ENCODE measurements around the gene C10orf71.

Gene C10orf71

GRCh38 chr10:49321021-49321420 lies 22.1 kb downstream of the C10orf71 start:
- DNase-seq = no peak

DNA sequence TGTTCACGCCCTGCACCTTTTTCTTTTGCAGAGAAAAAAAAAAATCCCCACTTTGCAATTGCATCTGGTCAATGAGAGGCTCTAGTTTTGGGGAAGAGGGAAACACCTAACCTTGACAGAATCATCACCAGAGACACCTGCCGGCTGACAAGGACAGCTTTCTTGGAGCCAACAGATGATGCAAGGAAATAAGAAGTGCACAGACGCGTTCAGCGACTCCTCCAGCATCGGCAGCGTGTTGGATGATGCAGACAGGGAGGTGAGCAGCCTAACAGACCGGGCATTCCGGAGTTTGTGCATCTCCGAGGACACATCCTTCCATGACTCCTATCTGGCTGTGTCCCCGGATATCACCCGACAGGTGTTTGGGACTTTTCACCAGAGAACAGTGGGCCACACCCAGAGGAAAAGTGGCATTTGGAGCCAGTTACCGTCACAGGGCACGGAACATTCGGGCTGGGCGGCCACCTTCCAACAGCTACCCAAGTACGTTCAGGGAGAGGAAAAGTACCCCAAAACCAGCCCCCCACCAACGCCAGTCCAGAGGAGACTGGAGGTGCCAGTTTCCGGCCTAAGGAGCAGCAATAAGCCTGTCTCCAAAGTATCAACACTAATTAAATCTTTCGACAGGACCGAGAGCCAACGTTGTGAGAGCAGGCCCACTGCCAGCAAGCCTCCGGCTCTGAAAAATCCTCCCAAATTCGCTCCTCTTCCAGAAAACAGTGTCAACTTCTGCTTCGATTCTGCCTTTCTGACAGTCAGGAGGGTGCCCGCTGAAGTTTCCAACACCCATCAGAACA lies 23.6 kb downstream of the C10orf71 start:
- no peak for DNase-seq

GRCh38 chr10:49323171-49323895 lies 24.4 kb downstream of the C10orf71 start:
- no peak for DNase-seq

GRCh38 chr10:49323896-49324270 lies 24.9 kb downstream of the C10orf71 start:
- no peak for DNase-seq

DNA sequence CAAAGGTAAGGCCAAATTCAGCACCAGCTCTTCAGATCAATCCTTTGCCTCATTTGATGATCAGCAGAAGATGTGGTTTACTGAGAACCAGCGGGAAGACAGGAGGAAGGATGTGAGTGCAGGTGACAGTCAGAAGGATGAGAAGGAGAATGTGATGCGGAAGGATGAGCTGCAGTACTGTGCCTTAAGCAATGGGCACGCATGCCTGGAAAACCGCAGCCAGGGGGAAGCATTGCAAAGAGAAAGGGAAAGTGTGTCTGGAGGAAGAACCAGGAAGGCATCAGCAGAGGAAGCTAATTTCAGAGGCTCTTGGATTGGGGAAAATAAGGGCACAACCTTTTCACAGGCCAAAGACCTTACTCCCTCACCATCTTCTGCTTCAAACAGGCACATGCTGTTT lies 25.7 kb downstream of the C10orf71 start:
- DNase-seq = no peak

DNA sequence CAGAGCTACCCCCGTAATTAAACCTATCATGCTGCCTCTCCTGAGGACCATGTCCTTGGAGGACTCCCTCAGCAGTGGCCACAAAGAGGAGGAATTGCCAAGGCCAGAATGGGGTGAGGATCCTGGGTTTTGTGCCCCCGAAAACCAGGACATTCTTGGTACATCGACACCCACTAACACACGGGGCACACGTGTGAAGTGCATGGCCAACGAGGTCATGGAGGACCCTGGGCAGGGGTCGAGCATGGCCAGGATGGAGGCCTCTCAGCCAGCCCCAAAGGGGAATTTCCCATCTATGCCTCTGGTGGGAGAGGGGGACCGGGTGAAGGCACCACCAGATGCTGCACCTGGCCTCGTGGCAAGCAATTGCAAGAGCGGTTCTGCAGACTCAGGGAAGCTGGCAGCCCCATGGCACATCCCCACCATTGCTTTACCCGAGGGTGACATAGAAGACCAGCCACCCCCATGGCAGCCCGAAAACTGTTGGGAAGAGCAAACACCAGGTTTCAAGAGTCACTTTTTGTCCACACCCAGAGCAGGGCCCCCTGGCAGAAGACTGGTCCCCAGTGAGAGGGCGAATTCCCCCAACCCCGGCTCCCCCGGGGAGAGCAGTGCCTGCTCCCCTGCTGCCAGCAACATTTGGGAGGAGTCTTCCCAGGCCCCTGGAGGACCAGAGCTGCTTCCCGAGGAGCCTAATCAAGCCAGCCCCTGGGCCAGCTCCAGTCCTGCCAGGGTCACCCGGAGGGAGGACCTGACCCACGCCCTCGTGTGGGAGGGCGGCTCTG lies 26.4 kb downstream of the C10orf71 start:
- DNase-seq = no peak

- no peak for DNase-seq
These were observed 27.2 kb downstream of the C10orf71 start for GRCh38 chr10:49325916-49326783.

DNA sequence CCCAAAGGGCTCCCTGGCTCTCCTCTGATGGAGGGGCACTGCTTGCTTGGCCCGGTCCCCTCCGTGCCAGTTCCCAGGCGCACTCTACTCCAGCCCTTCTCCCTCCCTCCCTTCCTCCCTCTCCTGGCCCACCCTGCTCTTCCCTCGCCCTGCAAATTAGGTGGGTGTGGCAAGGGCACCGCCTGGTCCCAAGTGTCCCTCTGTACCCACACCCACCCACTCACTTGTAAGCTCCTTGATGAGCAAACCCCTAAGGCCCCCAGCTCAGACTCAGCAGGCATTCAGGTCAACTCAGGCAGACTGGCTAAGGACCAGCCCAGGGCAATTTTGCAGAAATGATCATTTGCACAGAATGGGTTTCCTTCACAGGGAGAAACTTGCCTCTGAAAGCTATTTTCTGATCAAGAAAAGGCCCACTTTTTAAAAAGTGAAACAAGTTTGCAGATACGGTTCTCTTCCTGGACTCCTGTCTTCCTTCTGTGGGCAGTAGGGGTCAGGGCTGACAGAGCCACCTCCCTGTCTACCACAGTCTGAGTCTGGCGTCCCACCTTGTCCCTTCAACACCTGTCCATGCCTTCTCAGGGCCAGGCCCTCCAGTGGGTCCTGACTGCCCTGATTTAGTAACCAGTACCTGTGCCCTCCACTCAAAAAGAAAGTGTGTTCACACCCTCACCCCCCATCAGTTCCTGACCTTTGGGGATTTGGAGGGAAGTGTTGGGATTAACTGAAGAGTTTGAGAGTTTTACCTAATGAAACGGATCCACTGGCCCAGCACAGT lies 28.3 kb downstream of the C10orf71 start:
- DNase-seq = no peak

GRCh38 chr10:49328401-49329145 lies 29.6 kb downstream of the C10orf71 start:
- DNase-seq = no peak

DNA sequence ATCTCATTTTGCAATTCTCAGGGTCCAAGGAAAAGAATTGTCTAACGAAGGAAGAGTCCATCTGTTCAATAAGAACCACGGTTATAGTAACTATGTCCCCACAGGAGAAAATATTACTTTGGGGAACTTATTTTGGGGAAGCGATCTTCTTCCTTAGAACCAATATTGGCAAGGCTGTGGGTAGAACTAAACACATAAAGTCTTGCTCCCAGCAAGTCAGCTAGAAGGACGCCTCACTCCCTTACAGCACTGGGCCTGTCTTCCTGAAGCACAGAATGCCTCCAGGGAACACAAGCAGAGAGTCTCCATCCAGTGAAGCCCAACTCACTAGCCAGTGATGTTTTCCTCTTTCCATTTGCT lies 30.2 kb downstream of the C10orf71 start:
- no peak for DNase-seq

DNA sequence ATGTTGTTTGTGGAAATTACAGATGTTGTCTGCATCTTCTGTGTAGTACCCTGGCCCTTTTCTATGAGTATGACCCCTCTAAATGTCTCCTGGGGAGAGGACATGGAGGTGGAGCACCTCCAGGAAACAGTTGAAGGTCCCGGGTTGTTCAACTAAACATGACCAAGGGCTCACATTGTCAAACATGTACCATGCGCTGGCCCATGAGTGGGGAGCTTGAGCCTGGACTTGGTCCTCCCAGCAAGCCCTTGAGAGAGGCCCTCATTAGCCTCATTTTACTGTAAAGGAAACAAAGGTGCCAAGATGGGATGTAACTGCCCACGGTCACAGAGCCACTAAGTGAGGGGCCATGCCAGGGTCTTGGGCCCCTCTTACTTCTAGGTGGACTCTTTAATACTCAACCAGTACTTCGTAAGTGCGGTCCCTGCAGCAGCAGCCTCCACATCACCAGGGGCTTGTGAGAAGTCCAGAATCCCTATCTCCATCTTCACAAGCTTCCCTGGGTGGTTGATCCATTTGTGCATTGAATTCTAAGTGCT lies 31.2 kb downstream of the C10orf71 start:
- no peak for DNase-seq

DNA sequence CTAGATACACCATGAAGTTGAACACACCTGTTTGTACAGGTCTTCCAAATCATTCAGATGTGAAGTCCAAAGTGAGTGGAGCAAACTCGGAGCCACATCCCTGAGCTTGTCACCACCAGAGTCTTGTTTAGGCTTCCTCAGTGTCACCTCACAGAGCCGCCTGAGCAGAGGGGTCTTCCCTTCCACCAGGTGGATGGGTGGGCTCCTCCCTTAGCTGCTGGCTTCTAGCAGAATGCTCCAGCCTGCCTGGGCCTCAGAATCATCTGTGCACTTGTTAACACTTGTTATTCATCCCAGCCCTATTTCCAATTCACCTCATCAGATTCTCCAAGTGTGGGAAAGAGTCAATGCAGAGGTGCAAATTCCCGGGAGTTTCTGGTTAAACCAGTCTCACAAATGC lies 32.5 kb downstream of the C10orf71 start:
- no peak for DNase-seq

- no peak for DNase-seq
These were observed 33.4 kb downstream of the C10orf71 start for GRCh38 chr10:49332333-49332732.

DNA sequence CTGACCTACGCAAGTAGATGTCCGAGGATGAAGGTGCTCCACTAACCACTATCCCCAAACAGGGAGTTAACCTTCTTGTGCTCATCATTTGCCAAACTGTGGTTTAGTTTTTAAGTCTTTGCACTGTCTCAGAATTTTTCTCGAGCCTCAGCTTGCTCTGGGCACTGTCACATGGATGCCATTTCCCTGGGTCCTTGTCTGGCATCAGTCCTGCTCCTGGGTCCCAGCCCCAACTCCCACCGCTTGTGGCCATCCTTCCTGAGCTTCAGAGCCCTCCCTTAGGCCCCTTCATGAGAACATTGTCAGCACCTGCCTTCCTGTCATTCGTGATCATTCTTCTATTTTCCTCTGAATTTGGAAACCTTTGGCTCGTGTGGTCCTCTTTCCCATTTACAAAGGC lies 33.8 kb downstream of the C10orf71 start:
- DNase-seq = no peak

- no peak for DNase-seq
These were observed 34.2 kb downstream of the C10orf71 start for GRCh38 chr10:49333192-49333591.

DNA sequence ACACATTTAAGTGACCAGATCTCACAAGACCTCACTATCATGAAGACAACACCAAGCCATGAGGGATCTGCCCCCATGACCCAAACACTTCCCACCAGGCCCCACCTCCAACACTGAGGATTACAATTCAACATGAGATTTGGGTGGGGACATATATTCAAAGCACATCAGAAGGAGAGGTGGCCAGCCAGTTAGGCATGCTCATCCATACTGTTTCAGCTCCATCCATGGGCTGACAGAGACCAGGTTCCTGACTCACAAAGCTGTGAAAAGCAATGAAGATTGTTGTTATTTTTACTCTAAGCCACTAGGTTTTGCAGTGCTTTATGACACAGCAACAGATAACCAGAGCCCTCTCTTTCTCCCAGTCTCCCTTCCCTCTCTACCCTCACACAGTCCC lies 36.0 kb downstream of the C10orf71 start:
- no peak for DNase-seq

- DNase-seq = no peak
These were observed 36.5 kb downstream of the C10orf71 start for GRCh38 chr10:49335364-49335972.

GRCh38 chr10:49338604-49339003 lies 39.6 kb downstream of the C10orf71 start:
- no peak for DNase-seq

- no peak for DNase-seq
These were observed 45.9 kb downstream of the C10orf71 start for GRCh38 chr10:49344840-49345239.

- DNase-seq = no peak
These were observed 48.4 kb downstream of the C10orf71 start for GRCh38 chr10:49347342-49347741.

All from activated gamma-delta T cell treated with Interleukin-2 at 50 U/mL for 16 hours (primary cell).